HG02763 (cell line): ENCODE measurements around the gene ITPRID1.
A peak's percentile ranks its signal among the peaks of the same experiment; 100 is the strongest.
"Not testable (repeated sequence)": the region's sequence is repeated elsewhere in the genome, so short reads cannot be mapped to it uniquely, and the experiment has no call there.

Source experiments
- ATAC-seq: cut with Tn5 transposase; IDR thresholded peaks from one replicate; pipeline ENCODE4 v1.9.1; 2021; ENCODE audit warnings: mild to moderate bottlenecking, moderate library complexity; ENCODE audit not compliant: unreplicated experiment

Gene ITPRID1

DNA sequence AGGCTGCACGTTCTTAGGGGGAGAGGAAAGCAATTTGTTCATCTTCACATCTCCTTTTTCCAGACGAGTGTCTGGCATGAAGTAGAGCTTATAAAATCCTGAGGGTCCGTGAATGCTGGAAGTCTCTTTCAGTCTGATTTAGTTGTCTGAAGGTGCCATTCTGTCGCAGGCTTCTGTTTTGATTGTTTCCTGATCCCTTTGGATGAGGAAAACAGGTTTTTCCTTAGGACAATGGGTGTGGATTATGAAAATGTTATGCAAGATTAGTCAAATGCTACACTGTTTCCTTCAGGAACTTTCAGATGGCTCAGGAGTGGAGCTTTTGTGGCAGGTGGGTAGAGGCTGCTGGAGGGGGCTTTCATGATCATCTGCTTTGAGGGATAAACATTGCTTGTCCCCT is at the start of gene ITPRID1:
TSS of gene ITPRID1 (plus strand) at position 301 of the 400 bp plus-strand sequence. CDS start 38,935 bp downstream, outside the sequence.
- ATAC-seq, result no peak

DNA sequence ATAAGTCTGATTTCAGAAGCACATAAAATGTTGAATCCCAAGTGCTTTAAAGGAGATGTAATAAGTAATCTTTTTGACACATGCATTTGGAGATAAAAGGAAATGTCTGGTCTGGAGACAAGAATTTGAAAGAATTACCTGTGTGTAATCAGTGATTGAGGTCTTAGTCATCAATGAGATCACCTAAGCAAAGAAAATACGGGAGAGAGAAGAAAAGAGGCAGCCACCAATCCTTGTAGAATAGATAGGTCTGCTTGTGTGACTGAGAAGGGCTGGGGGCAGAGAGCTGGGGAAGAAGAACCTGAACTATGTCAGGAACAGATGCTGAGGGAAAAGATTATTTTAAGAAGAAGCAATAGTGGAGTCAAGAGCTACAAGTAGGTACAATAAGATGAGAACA is 49.3 kb upstream of the ITPRID1 start:
- no peak for ATAC-seq

DNA sequence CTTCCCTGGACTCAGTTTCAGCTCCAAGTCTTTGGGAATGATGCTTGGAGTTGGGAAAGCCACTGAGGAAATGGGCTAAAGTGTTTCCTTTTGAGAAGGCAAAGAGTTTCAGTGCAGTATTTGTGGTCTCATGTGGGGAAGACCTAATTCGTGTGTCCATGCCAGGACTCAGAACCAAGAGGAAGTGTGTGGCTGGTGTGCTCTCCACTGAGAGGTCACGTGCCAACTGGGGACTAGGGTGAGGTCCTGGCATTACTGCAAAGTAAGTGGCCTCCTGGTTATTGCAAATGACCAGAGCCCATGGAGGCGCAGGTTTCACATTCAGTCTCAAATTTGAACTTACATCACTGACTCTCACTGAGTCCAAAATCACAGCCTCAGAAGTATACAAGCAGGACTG is 48.6 kb upstream of the ITPRID1 start:
- ATAC-seq, result no peak

GRCh38 chr7:31466036-31466435 is 47.9 kb upstream of the ITPRID1 start:
- no peak for ATAC-seq

GRCh38 chr7:31470883-31471282 is 43.0 kb upstream of the ITPRID1 start:
- ATAC-seq, result not testable (repeated sequence)

DNA sequence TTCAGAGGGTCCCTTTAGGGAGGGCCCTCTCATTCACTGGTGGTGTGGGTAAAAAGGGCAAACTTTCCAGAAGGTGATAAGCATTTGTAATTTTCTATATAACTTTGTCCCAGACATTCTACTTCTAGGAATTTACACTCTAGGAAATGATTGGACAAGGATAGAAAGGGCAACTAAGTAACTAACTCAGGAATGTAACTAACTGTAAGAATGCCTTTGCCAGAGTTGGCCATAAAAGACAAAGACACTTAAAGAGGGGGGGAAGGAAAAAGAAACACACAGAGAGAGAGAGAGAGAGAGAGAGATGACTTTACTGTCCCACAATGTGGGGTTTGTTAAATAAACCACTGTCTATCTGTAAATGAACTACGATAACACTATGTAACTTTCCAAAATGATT is 38.5 kb upstream of the ITPRID1 start:
- ATAC-seq, result no peak

- no peak for ATAC-seq
Observed at GRCh38 chr7:31476073-31476745, 37.7 kb upstream of the ITPRID1 start.

DNA sequence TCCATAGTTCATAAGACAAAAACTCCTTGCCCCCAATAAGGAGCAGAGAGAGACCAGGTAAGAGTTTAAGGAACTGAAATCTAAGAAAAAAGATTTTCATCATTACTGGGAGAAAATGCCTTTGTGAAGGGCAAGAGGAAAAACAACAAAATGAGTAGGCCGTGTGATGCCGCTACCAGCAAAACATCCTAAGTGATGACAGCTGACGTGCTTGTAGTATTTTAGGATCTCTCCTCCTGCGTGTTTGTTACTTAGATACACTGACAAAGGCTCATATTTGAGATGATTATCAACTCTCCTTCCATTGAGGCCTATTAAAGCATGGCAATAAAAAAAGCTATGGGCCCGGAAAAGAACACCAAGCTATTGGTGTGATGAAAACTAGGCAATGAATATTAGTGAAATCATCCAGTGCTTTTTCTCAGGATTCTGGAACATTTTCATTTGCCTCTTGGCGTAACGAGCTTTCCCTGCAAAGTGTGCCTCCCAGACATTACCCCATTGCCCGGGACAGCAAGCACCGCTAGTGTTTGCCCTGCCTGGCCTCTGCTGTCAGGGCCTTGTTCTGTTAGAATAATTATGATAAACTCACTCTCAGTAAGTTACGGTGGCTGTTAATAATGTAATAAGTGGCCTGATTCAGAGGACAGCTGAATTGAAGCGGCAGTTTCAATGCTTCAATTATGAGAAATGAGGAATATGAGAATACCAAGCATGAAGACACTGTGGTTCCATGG is 36.8 kb upstream of the ITPRID1 start:
- ATAC-seq, result no peak

- ATAC-seq, result no peak
Observed at GRCh38 chr7:31478018-31478417, 35.9 kb upstream of the ITPRID1 start.

DNA sequence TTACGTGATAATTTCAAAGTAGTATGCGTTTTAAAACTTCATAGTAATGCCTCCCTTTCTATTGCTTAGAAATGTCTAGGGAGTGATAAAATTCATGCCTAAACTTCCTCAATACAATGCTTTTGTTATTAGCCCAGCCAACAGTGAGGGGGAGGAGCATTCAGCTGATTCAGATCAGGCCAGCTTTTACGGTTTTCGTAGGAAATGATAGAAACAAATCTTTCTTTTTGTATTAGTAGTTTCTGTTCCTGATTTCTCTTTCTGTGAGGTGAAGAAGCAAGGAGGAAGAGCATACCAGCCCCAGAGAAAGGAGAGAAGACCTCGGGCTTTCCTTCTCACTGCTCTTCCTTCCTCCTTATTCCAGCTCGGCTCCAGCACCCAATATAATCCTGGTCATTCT is 35.2 kb upstream of the ITPRID1 start:
- peak; percentile 51 for ATAC-seq

DNA sequence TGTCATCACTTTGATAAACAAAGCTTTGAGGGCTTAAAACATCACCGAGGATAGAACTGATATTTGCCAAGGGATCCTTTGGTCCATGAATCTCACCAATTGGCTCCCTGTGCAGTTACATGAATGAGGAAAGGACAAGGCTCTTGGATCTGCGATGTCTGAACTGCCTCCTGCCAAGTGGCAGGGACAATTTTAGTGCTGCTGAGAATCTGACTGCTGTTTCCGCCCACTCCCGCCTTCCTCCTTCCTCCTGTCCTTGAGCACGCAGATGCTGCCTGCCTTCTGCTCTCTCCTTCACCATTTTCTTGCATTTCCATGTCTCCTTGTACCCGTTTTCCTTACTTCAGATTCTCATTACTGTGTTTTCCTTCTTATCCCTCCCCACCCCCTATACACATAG is 26.8 kb upstream of the ITPRID1 start:
- ATAC-seq, result no peak

GRCh38 chr7:31487476-31487875 is 26.4 kb upstream of the ITPRID1 start:
- no peak for ATAC-seq

- peak; percentile 96 for ATAC-seq
Observed at GRCh38 chr7:31488562-31489203, 25.2 kb upstream of the ITPRID1 start.

- ATAC-seq, result no peak
Observed at GRCh38 chr7:31490796-31491314, 23.0 kb upstream of the ITPRID1 start.

- no peak for ATAC-seq
Observed at GRCh38 chr7:31492086-31492485, 21.8 kb upstream of the ITPRID1 start.

- ATAC-seq, result no peak
Observed at GRCh38 chr7:31493714-31494181, 20.1 kb upstream of the ITPRID1 start.

GRCh38 chr7:31494421-31494820 is 19.5 kb upstream of the ITPRID1 start:
- ATAC-seq, result no peak

DNA sequence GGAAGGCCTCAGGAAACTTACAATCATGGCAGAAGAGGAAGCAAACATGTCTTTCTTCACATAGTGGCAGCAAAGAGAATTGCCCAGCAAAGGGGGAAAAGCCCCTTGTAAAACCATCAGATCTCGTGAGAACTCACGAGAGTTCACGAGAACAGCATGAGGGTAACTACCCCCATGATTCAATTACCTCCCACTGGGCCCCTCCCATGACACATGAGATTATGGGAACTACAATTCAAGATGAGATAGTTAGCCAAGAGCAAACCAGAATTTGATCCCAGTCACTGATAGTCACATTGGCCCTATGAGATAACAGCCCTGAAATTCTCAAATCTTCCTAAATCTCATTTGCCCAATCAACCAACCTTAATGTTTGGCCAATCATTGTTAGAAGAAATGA is 18.2 kb upstream of the ITPRID1 start:
- ATAC-seq, result no peak

- no peak for ATAC-seq
Observed at GRCh38 chr7:31497516-31497915, 16.4 kb upstream of the ITPRID1 start.

DNA sequence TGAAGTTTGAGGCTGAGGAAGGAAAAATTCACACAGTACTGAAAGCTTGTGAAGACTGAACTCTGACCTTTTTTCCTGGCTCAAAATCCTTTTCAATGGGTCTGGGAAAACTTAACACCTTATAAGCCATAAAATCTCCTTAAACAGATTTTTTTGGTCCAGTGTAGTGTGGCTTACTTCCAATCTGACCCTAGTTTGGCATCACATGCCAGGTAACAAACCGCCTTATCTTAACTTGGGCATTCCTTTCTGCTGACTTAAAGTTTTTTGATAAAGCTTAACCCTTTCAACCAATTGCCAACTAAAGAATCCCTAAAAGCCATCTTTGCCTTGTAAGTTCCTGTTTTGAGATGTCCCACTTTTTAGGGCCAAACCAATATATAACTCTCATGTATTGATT is 13.2 kb upstream of the ITPRID1 start:
- no peak for ATAC-seq

DNA sequence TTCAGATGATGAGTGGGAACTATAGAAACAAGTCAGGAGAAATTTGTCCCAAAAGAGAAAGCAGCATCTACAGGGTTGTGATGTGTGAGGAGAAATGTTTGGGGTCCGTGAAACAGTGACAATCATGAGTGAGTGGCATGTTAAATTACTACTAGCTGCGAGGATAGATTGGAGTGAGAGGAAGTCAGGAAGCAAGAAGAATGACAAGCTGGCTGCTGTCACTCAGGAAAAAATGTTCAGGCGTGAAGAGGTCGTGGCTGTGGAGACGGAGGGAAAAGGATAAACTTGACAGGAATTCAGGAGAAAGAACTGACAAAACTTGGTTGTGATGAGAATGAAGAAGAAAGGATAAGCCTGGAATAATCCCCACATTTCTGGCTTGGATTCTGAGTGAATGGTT is 5.1 kb upstream of the ITPRID1 start:
- ATAC-seq, result no peak

DNA sequence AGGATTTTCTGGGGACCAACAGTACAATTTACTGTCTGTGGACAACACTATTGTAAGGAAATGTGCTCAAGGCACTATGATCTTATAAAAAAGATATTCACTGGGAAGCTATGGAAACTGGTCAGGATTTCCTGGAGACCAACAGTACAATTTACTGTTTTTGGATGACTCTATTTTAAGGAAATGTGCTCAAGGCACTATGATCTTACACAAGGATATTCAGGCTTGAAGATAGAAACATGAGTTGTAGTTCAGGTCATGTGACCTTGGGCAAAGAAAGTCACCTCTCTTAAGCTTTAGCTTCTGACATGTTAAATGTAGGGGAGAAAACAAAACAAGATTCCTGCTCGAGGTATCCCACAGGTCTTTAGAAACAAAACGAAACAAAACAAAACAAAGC is 1.7 kb upstream of the ITPRID1 start:
- no peak for ATAC-seq
